A549 (cell line): Measurements from ENCODE around the gene TNRC6B. TPM values are rescaled to one million over a fixed set of nuclear protein-coding genes. Genes with fewer than 3 reads are reported as not detected.
"Not testable (repeated sequence)": the region's sequence is repeated elsewhere in the genome, so short reads cannot be mapped to it uniquely, and the experiment has no call there.

Source experiments
- ATAC-seq, 2 experiments: fragments of 200-7000 bp in 1 of 2; fragments of >200 bp in 1 of 2; cut with Nextera tagmentation in 1 of 2; cut with Tn5 transposase in 1 of 2; 3 replicates each; pipeline versions ENCODE4 v1.8.0 to v1.9.1; 2018 to 2020; ENCODE audit warnings: mild to moderate bottlenecking in 1 of 2, moderate library complexity in 1 of 2
- CTCF ChIA-PET: fragments of 300-600 bp; sonication (Branson Sonifier 250); formaldehyde crosslinking; extraction: SDS; loops from one replicate; lab custom pipeline; 2021; ENCODE audit warnings: antibody characterized with exemption, inconsistent platforms; lab: Yijun Ruan, JAX
- POLR2A ChIA-PET: fragments of 350-600 bp; formaldehyde crosslinking; extraction: SDS; loops from one replicate; lab custom pipeline; 2021; ENCODE audit warnings: antibody characterized with exemption, inconsistent platforms; lab: Yijun Ruan, JAX
- DNase-seq, 2 experiments: peaks; one replicate each; pipeline versions ENCODE4 v3.0.0 to v3.0.0-alpha.2; 2011 to 2016; ENCODE audit warnings: low read depth in 1 of 2, low spot score in 1 of 2
- FAIRE-seq: peaks from 2 replicates; lab custom pipeline; 2011; peaks lifted over from hg19 to GRCh38; lab: Jason Lieb, UNC
- H3K27ac ChIP-seq, 2 experiments: fragments of >200 bp; sonication (Bioruptor Twin); formaldehyde crosslinking; 3 replicates each; pipeline ENCODE4 v1.5.1; 2016 to 2017
- H3K4me1 ChIP-seq: fragments of >200 bp; sonication (Bioruptor Twin); formaldehyde crosslinking; 3 replicates; pipeline ENCODE4 v1.6.1; 2016
- H3K4me2 ChIP-seq: fragments of >200 bp; sonication (Bioruptor Twin); formaldehyde crosslinking; 3 replicates; pipeline ENCODE4 v1.6.1; 2016
- H3K4me3 ChIP-seq: fragments of >200 bp; sonication (Bioruptor Twin); formaldehyde crosslinking; 3 replicates; pipeline ENCODE4 v1.5.1; 2016
- H3K9me3 ChIP-seq: fragments of >200 bp; sonication (Bioruptor Twin); formaldehyde crosslinking; 3 replicates; pipeline ENCODE4 v1.6.1; 2016
- FOSL2 ChIP-seq, 2 experiments: fragments of 450-650 bp in 1 of 2; fragments of >200 bp in 1 of 2; sonication (Bioruptor Twin) in 1 of 2; formaldehyde crosslinking; IDR thresholded peaks; 2 replicates each; pipeline versions ENCODE4 v1.5.0 to v1.6.1; 2016 to 2020; ENCODE audit warnings: mild to moderate bottlenecking in 1 of 2, moderate library complexity in 1 of 2
- HOXB13 ChIP-seq: fragments of 250-450 bp; sonication (Bioruptor Pico); IDR thresholded peaks from 2 replicates; pipeline ENCODE4 v1.5.0; 2020; ENCODE audit warnings: low read depth, mild to moderate bottlenecking, moderate library complexity
- MAFK ChIP-seq: fragments of 450-650 bp; IDR thresholded peaks from 2 replicates; pipeline ENCODE4 v1.6.1; 2014; ENCODE audit not compliant: partially characterized antibody
- RAD21 ChIP-seq, 2 experiments: fragments of >200 bp in 1 of 2; sonication (Bioruptor Twin) in 1 of 2; formaldehyde crosslinking in 1 of 2; IDR thresholded peaks in 1 of 2; conservative IDR thresholded peaks in 1 of 2; 2 replicates in 1 of 2; 3 replicates in 1 of 2; pipeline ENCODE4 v1.6.1; 2012 to 2018; ENCODE audit warnings: inconsistent platforms in 1 of 2
- RARB ChIP-seq: fragments of 250-450 bp; sonication (Bioruptor Pico); IDR thresholded peaks from 2 replicates; pipeline ENCODE4 v1.8.0; 2021; ENCODE audit warnings: mild to moderate bottlenecking, moderate library complexity
- RCOR1 ChIP-seq: fragments of 150-350 bp; IDR thresholded peaks from 2 replicates; pipeline ENCODE4 v1.6.1; 2014; ENCODE audit warnings: antibody characterized with exemption, low read length, low read depth
- SMC3 ChIP-seq: fragments of >200 bp; sonication (Bioruptor Twin); formaldehyde crosslinking; IDR thresholded peaks from 3 replicates; pipeline ENCODE4 v1.6.1; 2018; ENCODE audit warnings: inconsistent platforms
- TP53 ChIP-seq: fragments of 250-450 bp; sonication (Bioruptor Pico); IDR thresholded peaks from 2 replicates; pipeline ENCODE4 v1.5.0; 2021; ENCODE audit warnings: mild to moderate bottlenecking, moderate library complexity
- WGBS: methylation state at CpG from one replicate; pipeline ENCODE4 v1.1.6; 2017; ENCODE audit errors: missing lambda C conversion rate; 5-methylcytosine and 5-hydroxymethylcytosine counted together
- polyA plus RNA-seq, 4 experiments: library from polyadenylated mRNA; depleted of rRNA in 3 of 4; stranded (reverse); fragments of >200 nt; fragmentation: RNase III in 1 of 4; extraction: RNeasy Plus Mini Kit Qiagen cat#74134 plus additional on column Dnase treatment in 1 of 4; gene quantifications; 2 replicates in 3 of 4; 3 replicates in 1 of 4; pipeline ENCODE4 v1.2.3, GENCODE V29; 2011 to 2017
- TF ChIP-seq, protein P1 (sequence below): fragments of >200 bp; sonication (Bioruptor Twin); formaldehyde crosslinking; IDR thresholded peaks from 3 replicates; pipeline ENCODE4 v1.5.1; 2016
- TF ChIP-seq, protein P2 (sequence below): fragments of >200 bp; sonication (Bioruptor Twin); formaldehyde crosslinking; IDR thresholded peaks from 3 replicates; pipeline ENCODE4 v1.6.1; 2016
- TF ChIP-seq, protein P3 (sequence below): IDR thresholded peaks from 2 replicates; pipeline ENCODE4 v1.6.1; 2012; ENCODE audit warnings: low read depth, borderline replicate concordance
- TF ChIP-seq, protein P4 (sequence below): fragments of 250-450 bp; sonication (Bioruptor Pico); IDR thresholded peaks from 2 replicates; pipeline ENCODE4 v1.5.0; 2021; ENCODE audit warnings: mild to moderate bottlenecking, moderate library complexity, borderline replicate concordance

The TNRC6B gene
- polyA plus RNA-seq, 2 of the 4 experiments (the other 2 are of a cell fraction), result 4.9 to 5.0 TPM

DNA sequence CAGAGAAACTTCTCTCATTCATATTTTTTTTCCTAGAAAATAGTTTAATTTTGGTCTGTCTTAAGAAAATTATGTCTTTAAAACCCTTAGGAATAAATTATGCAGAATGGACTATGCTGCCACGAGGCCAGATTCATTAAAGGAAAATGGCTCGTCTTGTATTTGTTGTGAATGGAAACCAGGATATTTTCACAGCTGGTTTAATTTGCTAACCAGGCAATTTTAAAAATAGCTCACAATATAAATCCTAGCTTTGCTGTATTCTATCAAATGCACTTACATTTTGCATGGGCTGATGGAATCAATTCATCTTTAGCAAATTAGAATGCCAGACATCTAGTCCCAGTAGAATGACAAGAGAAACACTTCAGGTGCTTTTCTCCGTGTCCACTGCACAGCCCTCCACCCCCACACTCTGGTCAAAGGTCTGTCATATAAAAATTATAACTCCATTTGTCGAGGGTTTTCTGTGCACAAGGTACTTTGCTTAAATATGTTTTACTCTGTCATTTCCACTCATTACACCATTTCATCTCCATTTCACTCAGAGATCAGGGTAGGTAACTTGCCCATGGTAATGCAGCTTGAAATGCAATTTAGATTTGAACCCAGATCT, 20.3 kb upstream of the TNRC6B start:
- H3K4me1 ChIP-seq, result peaks cover 11% of the 10 kb centered on the region; the same call in 2 of the 3 replicates
- FAIRE-seq, result no peak
- ChIA-PET POLR2A (interaction anchor here (1.8 kb wide), 1 partner anchor 113 kb away, joined by 5 read pairs; no protein-coding TSS in a partner anchor), CTCF (no interaction called here)
- WGBS, result 78% methylated on average over 4 of the region's 4 CpGs
- H3K9me3 ChIP-seq, result no peaks in the 10 kb centered on the region; the same call in 2 of the 3 replicates
- ATAC-seq, result no peak
- H3K4me2 ChIP-seq, result no peak overlapping the region
- H3K27ac ChIP-seq, result no peak overlapping the region
- H3K4me3 ChIP-seq, result no peak overlapping the region
- DNase-seq, result no peak
- TF ChIP-seq, protein P1, sequence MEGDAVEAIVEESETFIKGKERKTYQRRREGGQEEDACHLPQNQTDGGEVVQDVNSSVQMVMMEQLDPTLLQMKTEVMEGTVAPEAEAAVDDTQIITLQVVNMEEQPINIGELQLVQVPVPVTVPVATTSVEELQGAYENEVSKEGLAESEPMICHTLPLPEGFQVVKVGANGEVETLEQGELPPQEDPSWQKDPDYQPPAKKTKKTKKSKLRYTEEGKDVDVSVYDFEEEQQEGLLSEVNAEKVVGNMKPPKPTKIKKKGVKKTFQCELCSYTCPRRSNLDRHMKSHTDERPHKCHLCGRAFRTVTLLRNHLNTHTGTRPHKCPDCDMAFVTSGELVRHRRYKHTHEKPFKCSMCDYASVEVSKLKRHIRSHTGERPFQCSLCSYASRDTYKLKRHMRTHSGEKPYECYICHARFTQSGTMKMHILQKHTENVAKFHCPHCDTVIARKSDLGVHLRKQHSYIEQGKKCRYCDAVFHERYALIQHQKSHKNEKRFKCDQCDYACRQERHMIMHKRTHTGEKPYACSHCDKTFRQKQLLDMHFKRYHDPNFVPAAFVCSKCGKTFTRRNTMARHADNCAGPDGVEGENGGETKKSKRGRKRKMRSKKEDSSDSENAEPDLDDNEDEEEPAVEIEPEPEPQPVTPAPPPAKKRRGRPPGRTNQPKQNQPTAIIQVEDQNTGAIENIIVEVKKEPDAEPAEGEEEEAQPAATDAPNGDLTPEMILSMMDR, result no peak
- TF ChIP-seq MAFK (peak; percentile 38), TP53 (CRISPR knock-in tag) (no peak)

DNA sequence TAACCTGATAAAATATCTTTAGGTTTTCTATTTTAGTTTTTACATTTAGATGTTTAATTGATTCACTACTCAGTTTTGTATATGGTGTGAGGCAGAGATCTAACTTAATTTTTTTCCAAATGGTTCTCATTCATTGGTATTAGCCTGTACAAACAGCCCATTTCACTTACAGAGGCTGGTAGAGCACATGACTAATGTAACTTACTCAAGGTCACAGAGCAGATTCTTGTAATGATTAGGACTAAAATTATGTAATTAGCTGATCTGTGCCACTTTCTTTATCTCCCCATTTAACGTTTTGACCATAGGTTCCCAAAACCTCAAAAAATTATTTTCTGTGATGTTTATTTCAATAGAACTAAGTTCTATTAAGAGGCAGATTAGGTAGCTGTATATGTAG, 16.5 kb upstream of the TNRC6B start:
- Histone ChIP-seq H3K9me3 (no peaks in the 10 kb centered on the region), H3K27ac (no peak overlapping the region), H3K4me2 (no peak overlapping the region), H3K4me1 (peaks cover 8% of the 10 kb centered on the region; the same call in 2 of the 3 replicates), H3K4me3 (no peak overlapping the region)
- ATAC-seq (no peak), DNase-seq (no peak), FAIRE-seq (no peak)
- ChIA-PET POLR2A (no interaction called here), CTCF (no interaction called here)
- 26% methylated on average over 1 of the region's 1 CpG for WGBS
- TF ChIP-seq, protein P2, sequence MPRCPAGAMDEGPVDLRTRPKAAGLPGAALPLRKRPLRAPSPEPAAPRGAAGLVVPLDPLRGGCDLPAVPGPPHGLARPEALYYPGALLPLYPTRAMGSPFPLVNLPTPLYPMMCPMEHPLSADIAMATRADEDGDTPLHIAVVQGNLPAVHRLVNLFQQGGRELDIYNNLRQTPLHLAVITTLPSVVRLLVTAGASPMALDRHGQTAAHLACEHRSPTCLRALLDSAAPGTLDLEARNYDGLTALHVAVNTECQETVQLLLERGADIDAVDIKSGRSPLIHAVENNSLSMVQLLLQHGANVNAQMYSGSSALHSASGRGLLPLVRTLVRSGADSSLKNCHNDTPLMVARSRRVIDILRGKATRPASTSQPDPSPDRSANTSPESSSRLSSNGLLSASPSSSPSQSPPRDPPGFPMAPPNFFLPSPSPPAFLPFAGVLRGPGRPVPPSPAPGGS, result no peak
- TF ChIP-seq RCOR1 (no peak), HOXB13 (no peak), RAD21 (conservative IDR thresholded peaks at IDR 0.05 in 1 of 2, IDR thresholded peaks at IDR 0.05 in 1 of 2) (no peak), RARB (CRISPR knock-in tag) (no peak), SMC3 (no peak), FOSL2 (IDR thresholded peaks at IDR 0.05) (no peak), FOSL2 (CRISPR knock-in tag; IDR thresholded peaks at IDR 0.05) (no peak)
- TF ChIP-seq, protein P3, sequence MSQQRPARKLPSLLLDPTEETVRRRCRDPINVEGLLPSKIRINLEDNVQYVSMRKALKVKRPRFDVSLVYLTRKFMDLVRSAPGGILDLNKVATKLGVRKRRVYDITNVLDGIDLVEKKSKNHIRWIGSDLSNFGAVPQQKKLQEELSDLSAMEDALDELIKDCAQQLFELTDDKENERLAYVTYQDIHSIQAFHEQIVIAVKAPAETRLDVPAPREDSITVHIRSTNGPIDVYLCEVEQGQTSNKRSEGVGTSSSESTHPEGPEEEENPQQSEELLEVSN, result no peak
- TF ChIP-seq, protein P4, sequence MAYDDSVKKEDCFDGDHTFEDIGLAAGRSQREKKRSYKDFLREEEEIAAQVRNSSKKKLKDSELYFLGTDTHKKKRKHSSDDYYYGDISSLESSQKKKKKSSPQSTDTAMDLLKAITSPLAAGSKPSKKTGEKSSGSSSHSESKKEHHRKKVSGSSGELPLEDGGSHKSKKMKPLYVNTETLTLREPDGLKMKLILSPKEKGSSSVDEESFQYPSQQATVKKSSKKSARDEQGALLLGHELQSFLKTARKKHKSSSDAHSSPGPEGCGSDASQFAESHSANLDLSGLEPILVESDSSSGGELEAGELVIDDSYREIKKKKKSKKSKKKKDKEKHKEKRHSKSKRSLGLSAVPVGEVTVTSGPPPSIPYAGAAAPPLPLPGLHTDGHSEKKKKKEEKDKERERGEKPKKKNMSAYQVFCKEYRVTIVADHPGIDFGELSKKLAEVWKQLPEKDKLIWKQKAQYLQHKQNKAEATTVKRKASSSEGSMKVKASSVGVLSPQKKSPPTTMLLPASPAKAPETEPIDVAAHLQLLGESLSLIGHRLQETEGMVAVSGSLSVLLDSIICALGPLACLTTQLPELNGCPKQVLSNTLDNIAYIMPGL, result no peak

DNA sequence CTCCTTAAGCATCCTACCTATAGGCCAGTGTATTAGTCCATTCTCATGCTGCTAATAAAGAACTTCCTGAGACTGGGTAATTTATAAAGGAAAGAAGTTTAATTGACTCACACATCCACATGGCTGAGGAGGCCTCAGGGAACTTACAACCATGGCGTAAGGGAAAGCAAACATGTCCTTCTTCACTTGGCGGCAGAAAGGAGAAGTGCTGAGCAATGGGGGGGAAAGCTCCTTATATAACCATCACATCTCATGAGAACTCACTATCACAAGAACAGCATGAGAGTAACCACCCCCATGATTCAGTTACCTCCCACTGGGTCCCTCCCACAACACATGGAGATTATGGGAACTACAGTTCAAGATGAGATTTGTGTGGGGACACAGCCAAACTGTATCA, 12.2 kb upstream of the TNRC6B start:
- H3K4me3 ChIP-seq, H3K4me1 ChIP-seq, POLR2A ChIA-PET, ATAC-seq, DNase-seq, CTCF ChIA-PET, H3K27ac ChIP-seq, H3K4me2 ChIP-seq, FAIRE-seq, H3K9me3 ChIP-seq: not testable (repeated sequence)
- WGBS, result 94% methylated on average over 2 of the region's 2 CpGs
